ENCODE data around the gene ATP6V0D1.

DNA sequence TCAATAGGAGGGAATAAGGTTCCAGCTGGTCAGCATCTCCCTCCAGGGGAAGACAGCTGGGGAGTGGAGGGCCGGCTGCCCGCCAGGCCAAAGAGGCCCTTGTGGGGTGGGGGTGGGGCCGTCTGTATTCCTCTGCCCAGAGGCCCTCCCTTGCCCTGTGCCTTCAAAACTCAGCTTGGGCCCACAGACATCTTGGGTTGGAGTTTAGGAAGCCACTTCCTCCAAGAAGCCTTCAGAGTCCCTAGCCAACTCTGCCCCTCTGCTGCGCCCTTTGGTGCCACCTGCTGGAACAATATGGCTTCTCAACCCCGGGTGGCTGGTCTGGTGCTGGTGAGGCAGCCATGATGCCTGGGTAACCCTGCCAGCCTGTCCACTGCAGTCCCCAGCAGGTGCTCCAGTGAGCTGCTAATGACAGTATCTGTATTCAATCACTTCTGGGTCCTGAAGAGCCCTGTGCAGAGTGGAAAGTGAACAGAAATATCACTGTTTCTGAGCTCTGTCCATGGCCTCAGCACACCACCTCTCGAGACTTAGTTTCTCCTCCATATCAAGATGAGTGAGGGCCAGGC is 33.4 kb downstream of the ATP6V0D1 start:
- TF ChIP-seq, protein P1, sequence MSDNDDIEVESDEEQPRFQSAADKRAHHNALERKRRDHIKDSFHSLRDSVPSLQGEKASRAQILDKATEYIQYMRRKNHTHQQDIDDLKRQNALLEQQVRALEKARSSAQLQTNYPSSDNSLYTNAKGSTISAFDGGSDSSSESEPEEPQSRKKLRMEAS (IDR thresholded peaks at IDR 0.05; ENCODE audit: low read depth), result no peak
- TF ChIP-seq NRF1 (IDR thresholded peaks at IDR 0.05; ENCODE audit: low read depth, low read length) (no peak), GABPA (IDR thresholded peaks at IDR 0.05; ENCODE audit: low read depth) (no peak), TCF12 (IDR thresholded peaks at IDR 0.05) (no peak), ELF1 (IDR thresholded peaks at IDR 0.05) (no peak), YY1 (IDR thresholded peaks at IDR 0.05; ENCODE audit: low read depth) (peak; percentile 43; the same call in 1 of the 2 replicates)
- TF ChIP-seq, protein P2, sequence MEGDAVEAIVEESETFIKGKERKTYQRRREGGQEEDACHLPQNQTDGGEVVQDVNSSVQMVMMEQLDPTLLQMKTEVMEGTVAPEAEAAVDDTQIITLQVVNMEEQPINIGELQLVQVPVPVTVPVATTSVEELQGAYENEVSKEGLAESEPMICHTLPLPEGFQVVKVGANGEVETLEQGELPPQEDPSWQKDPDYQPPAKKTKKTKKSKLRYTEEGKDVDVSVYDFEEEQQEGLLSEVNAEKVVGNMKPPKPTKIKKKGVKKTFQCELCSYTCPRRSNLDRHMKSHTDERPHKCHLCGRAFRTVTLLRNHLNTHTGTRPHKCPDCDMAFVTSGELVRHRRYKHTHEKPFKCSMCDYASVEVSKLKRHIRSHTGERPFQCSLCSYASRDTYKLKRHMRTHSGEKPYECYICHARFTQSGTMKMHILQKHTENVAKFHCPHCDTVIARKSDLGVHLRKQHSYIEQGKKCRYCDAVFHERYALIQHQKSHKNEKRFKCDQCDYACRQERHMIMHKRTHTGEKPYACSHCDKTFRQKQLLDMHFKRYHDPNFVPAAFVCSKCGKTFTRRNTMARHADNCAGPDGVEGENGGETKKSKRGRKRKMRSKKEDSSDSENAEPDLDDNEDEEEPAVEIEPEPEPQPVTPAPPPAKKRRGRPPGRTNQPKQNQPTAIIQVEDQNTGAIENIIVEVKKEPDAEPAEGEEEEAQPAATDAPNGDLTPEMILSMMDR (IDR thresholded peaks at IDR 0.05), result peak; percentile 55
- TF ChIP-seq, protein P3, sequence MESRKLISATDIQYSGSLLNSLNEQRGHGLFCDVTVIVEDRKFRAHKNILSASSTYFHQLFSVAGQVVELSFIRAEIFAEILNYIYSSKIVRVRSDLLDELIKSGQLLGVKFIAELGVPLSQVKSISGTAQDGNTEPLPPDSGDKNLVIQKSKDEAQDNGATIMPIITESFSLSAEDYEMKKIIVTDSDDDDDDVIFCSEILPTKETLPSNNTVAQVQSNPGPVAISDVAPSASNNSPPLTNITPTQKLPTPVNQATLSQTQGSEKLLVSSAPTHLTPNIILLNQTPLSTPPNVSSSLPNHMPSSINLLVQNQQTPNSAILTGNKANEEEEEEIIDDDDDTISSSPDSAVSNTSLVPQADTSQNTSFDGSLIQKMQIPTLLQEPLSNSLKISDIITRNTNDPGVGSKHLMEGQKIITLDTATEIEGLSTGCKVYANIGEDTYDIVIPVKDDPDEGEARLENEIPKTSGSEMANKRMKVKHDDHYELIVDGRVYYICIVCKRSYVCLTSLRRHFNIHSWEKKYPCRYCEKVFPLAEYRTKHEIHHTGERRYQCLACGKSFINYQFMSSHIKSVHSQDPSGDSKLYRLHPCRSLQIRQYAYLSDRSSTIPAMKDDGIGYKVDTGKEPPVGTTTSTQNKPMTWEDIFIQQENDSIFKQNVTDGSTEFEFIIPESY (IDR thresholded peaks at IDR 0.05; ENCODE audit: borderline replicate concordance, low read depth), result no peak
- TF ChIP-seq, protein P4, sequence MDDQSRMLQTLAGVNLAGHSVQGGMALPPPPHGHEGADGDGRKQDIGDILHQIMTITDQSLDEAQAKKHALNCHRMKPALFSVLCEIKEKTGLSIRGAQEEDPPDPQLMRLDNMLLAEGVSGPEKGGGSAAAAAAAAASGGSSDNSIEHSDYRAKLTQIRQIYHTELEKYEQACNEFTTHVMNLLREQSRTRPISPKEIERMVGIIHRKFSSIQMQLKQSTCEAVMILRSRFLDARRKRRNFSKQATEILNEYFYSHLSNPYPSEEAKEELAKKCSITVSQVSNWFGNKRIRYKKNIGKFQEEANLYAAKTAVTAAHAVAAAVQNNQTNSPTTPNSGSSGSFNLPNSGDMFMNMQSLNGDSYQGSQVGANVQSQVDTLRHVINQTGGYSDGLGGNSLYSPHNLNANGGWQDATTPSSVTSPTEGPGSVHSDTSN (IDR thresholded peaks at IDR 0.05), result no peak
- TF ChIP-seq, protein P5, sequence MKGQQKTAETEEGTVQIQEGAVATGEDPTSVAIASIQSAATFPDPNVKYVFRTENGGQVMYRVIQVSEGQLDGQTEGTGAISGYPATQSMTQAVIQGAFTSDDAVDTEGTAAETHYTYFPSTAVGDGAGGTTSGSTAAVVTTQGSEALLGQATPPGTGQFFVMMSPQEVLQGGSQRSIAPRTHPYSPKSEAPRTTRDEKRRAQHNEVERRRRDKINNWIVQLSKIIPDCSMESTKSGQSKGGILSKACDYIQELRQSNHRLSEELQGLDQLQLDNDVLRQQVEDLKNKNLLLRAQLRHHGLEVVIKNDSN (IDR thresholded peaks at IDR 0.05; ENCODE audit: borderline replicate concordance, low read depth), result no peak

Data from SK-N-SH (cell line).